CD4-positive, alpha-beta T cell treated with Interleukin-4 for 4 hours (primary cell): Measurements from ENCODE around the gene SCAMP1.
"Not testable (repeated sequence)": the region's sequence is repeated elsewhere in the genome, so short reads cannot be mapped to it uniquely, and the experiment has no call there.

Experiments used
- DNase-seq: peaks from one replicate; pipeline ENCODE4 v3.0.0-alpha.2; 2020

The SCAMP1 gene

DNA sequence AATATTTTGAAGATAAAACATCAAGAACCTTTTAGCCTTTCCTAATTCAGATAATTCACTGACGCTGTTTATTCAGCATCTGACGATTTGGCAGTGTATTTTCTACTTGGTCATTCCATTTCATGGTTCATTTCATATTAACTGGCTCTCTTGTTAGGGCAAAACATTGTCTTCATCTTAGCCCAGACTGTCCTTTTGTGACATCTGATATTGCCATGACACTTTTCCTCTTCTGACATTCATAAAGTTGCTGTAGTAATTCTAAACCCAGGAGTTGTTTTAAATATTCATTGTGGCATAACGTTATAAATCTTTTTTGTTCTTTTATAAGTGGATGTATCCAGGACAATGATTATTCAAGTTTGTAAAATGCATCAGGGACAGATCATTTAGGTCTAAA is 1.8 kb downstream of the SCAMP1 start:
- DNase-seq, result no peak

DNA sequence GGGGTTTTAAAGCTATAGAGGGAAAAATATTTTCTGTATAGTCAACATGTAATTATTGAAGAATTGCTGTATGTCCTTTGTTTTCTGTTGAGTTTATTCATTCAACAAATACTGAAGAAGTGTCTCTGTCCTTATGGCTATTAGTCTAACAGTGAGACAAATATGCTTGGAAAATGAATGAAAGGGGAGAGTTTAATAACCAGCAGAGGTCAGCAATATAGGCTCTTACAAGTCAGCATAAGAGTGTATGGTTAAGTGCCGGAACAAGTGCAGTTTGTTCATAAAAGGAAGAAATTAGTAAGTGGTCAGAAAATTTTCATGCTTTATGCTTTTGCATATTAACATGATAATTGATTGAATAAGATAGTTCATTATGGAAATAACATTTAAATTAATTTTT is 3.6 kb downstream of the SCAMP1 start:
- no peak for DNase-seq

DNA sequence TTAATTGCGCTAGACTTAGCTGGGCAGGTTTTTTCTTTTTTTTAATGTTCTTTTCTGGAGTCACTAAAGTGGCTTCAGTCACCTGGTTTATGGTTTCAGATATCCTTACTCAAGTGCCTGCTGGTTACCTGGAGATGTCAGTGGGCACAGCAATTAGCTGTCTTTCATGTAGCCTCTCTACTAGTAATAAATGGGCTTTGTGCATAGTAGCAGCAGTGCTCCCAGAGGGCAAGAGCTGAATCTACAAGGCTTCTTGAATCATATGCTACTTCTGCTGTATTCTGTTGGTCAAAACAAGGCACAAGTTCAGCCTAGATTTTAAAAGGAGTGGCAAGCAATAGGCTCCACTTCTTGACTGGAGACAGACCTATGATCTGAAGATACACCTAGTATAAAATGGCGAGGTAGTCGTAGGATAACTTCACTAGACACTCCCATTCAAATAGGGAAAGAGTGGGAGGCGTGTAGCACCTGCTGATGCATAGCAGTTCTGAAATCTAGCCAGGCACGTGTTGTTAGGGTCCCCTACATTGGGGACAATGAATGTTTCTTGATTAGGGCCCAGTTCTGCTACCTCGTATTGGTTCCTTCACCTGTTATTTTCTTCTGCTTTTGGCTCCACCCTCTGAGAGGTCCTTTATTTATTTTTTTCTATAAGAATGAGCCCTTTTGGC is 7.0 kb downstream of the SCAMP1 start:
- DNase-seq, result no peak

DNA sequence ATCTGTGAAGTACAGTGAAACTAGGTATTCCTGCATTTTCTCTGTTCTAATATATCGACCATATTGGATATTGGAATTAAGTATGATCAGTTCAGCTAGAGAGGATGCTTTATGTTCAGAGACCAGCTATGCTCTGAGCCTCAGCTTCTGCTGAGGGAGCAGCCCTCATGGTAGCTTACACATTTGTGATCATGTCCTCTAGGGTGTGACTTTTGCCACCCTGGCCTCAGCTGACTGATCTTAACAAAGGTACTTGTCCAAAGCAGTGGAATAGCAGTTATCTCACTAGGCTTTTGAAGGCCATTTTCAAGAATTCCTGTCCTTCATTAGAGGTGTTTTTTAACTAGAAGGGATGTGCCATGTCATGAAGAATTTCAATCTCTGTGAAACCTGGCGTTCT is 9.3 kb downstream of the SCAMP1 start:
- DNase-seq, result no peak

DNA sequence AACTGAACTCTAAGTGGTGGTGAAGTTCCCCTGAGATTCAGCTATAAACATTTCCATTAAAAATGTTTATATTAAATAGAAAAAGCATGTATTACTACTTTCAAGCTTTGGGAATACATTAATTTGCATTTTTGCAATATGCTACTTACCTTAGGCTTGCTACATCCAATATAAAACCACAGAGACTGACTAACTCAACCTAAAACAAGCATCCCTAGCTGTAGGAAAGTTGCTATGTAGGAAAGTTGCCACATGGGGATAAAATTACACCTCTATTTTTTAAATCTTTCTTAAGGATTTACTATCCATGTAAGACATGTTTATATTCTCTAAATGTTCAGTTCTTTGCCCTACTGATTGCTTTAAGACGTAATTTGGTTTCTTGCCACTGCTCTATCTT is 12.8 kb downstream of the SCAMP1 start:
- no peak for DNase-seq

DNA sequence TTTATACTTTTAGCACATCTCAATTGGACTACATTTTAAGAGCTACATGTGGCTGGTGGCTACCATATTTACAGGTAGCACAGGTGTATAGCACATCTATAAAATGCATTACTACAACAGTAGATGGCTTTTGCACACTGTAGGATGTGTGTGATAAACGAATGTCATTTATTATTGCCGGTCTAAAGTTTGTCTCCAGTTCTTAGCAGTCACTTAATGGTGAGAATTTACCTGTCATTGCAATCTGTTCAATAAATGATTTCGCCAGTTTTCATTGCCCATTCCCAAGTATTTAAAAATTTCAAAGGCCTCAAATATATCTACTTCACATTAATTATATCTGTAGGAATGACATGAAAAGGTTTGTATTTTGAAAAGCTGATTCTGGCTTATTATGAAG is 15.9 kb downstream of the SCAMP1 start:
- no peak for DNase-seq

DNA sequence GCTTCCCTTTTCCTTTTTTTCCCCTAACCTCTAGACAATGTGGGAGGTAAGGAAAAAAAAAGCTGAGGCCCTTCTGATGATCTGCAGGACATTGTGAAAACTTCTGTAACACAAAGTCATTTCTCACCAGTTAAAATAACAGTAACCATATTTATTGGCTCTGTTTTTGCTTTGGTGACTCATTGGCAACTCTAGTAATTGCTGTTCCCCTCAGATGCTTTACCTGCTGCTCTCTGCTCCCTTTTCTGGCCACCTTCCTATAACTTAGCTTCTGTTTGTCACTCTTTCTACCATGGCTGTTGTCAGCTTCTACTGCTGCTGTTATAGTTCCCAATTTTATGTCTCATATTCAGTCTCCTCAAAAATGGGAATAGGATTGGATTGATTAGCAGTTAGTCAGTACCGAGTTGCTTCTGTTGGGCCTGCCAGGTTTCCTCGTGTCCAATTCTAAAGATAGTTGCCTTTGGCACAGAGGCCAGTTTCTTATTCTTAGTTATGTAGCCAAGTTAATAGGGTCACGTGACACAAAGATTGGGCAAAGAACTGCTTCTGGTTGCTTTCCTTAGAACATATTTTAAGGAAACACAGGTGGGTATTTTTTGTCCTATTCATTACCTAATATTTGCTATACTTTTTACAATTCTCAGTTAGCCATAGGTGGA is 16.8 kb downstream of the SCAMP1 start:
- DNase-seq, result no peak

DNA sequence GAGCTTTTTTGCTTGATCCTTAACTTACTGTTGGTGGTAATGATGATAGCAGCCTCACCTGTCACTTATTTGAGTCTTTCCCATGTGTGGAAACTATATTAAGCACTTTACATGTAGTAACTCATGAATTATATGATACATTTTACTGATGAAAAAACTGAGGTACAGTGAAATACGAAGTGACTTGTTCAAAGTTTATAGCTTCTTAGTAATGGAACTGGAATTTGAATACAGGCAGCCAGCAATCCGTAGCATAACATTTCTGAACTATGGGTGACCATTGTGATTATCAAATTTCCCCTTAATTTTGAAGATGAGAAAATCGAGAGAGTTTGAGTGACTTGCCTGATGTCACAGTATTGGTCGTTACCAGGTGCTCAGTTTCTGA is 17.3 kb downstream of the SCAMP1 start:
- DNase-seq, result no peak

DNA sequence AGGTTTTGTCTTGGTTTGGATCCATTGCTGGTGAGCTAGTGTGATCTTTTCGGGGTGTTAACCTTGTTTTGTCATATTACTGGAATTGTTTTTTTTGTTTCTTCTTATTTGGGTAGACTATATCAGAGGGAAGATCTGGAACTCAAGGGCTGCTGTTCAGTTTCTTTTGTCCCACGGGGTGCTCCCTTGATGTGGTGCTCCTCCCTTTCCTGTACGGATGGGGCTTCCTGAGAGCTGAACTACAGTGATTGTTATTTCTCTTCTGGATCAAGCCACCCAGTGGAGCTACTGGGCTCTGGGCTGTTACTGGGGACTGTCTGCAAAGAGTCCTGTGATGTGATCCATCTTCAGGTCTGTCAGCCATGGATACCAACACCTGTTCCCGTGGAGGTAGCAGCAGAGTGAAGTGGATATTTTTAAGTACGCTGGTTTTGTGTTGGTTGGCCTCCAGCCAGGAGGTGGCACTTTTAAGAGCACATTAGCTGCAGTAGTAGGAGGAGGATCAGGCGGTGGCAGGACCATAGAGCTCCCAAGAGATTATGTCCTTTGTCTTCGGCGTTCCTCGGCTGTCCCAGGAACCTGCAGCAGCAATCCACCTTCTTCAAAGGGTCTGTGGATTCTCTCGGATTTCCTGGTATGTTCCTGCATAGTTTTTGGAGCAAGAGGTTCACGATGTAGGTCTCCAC is 27.2 kb downstream of the SCAMP1 start:
- DNase-seq, result no peak

DNA sequence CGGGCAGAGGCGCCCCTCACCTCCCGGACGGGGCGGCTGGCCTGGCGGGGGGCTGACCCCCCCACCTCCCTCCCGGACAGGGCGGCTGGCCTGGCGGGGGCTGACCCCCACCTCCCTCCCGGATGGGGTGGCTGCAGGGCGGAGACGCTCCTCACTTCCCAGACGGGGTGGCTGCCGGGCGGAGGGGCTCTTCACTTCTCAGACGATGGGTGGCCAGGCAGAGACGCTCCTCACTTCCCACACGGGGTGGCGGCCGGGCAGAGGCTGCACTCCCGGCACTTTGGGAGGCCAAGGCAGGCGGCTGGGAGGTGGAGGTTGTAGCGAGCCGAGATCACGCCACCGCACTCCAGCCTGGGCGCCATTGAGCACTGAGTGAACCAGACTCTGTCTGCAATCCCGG is 30.9 kb downstream of the SCAMP1 start:
- not testable (repeated sequence) for DNase-seq

DNA sequence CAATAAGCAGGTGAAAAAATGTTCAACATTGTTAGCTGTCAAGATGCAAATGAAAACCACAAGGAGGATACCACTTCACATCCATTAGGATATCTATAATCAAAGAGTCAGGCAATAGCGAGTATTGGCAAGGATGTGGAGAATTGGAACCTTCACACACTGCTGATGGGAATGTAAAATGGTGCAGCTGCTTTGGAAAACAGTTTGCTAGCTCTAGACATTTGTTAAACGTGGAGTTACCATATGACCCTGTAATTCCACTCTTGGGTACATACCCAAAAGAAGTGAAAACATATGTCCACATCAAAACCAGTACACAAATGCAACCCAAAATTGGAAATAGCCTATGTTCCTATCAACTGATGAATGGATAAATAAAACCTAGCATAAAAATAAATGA is 37.4 kb downstream of the SCAMP1 start:
- DNase-seq, result no peak

DNA sequence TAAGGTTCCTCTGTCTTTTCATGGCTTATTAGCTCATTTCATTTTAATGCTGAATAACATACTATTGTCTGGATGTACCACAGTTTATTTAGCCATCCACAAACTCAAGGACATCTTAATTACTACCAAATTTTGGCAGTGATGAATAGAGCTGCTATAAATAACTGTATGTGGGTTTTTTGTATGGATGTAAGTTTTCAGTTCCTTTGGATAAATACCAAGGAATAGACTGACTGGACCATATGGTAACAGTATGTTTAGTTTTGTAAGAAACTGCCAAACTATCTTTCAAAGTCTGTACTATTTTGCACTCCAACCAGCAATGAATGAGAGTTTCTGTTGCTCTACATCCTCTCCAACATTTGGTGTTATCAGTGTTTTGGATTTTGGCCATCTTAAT is 38.7 kb downstream of the SCAMP1 start:
- DNase-seq, result no peak

DNA sequence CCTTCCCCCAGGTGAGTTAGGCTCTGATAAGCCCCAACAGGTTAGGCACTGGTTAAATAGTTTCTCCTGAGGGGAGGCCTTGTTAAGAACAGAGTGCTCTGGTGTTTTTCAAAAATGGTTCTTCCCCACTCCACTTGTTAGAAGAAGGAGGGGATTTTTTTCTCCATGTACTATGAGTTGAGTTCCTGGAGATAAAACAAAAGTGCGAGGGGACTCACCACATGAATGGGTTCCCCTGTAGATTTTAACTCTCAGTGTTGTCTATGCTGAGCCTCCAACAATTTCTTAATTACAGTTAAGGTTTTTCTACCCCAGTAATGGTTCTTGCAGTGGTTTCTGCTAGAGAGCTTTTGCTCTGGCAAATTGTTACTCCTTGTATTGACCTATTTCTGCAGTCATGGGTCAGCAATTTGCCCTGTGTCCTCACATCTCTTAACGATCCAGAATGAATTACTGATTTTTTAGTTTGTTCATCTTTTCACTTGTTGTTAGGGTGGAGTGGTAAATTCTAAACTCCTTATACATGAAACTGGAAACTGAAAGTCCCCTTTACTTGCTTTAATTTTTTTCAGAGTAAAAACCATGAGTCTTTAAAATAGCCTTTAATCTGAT is 44.4 kb downstream of the SCAMP1 start:
- DNase-seq, result no peak

DNA sequence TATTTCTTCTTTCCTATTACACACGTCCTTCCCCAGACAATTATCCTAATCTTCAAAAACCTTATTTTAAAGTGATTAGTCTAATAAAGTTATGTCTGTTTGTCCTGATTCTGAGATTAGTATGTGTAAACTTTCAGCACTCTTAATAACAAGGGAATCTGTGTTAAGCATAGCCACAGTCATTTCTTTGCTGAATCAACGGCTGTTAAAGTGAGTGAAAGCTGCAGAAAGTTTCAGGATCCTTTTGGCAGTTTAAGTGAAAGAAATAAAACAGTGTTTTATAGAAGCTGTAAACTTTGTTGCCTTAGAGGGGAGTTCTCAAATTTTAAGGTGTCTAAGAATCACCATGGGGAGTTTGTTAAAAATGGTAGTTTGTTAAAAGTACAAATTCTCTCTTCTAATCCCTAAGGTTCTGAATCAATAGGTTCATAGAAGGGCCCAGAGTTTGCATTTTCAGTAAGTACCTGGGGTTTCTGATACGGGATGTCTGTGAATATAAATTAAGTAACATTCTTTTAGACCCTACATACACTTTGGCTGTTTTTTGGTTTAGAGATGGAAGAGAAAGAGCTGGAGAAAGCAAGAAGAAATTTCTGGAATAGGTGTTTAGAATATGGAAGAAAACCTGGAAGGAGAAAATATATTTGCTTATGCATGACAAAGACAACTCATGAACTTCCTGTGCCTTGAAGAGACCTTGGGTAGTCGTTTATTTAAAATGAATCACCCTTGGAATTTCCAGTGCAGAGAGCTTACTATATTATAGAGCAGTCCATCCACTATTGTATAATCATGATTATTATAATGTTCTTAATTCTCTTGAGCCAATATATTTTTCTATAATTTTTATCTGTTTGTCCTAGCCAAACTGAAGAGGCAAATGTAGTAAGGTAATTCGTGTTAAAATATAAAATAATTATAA is 45.7 kb downstream of the SCAMP1 start:
- no peak for DNase-seq

DNA sequence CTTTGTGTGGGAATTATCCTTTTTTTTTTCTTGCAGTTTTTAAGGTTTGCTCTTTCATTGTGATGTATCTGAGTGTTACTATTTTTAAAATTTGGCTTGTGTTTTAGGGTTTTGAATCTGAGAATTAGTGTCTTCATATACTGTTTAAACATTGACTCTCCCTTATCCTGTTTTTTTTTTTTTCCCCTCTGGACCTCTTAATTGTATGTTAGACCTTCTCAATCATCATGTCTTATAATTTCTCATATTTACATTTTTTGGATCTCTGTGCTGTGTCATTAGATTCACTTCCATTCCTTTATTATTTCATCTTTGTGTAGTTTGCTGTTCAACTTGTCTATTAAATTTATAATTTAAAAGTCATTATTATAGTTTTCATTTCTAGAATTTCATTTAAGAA is 47.0 kb downstream of the SCAMP1 start:
- no peak for DNase-seq

DNA sequence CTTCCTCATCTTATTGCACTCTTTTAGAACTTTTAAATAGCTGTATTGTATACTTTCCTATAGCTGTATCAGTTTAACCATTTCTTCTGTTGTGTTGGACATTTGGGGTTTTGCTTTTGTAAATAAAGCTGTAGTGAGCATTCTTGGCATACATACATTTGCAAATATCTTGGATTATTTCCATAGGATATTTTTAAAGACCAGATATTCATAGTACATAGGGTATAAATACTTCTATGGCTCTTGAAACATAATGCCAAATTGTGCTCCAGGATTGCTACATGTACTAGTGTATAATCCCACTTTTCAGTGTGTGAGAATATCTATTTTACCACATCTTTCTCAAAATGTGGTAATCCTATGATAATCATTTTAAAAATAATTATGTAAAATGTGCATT is 51.2 kb downstream of the SCAMP1 start:
- no peak for DNase-seq

DNA sequence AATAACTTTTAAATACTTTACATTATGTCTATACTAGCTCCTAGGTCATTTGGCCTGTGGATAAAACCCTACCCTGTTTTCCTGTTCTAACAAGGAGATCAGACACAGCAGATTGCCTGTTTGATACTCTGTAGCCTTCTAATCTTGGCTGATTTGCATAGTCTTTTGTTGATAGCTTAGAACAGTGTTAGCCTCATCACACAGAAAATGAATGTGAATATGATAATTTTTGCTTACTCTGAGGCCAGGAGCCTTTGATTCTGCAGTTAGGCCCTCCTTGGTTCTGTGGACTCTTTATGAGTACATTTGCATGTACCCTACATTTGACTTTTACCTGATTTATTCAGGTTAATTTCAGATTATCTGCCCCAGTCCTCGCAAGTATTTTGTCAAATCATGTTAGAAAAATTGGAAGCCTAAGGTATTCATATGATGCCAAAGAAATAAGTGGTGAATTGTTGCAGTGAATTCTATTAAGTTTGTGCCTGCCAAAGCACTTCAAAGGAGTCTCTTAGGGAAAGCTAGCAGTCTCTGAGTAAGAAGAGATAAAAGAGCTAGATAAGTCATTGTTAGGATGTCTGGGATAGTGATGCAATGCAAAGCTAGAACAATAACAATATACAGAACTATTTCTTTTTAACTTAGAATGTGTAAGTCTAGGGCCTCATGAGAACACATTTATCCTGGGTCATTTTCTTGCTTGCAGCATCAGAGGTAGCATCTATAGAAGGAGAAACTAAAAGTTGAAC is 56.4 kb downstream of the SCAMP1 start:
- no peak for DNase-seq

DNA sequence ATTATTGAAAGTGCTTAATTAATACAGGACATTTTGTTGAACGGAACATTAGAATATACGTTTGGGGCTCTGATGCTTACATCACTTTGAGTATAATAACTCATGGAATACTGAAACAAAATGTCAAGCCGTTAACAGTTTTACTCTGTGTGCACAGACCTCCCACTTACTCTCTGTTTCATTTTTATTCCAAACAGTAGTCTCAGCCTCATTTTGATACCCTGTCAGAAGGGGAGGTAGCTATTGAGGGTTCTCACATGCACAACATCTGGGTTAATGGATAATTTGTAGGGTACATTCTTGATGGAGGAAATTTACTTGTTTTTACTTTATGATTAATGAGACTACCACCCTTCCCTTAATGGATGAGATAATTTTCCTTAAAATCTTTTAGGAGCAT is 59.0 kb downstream of the SCAMP1 start:
- DNase-seq, result no peak

DNA sequence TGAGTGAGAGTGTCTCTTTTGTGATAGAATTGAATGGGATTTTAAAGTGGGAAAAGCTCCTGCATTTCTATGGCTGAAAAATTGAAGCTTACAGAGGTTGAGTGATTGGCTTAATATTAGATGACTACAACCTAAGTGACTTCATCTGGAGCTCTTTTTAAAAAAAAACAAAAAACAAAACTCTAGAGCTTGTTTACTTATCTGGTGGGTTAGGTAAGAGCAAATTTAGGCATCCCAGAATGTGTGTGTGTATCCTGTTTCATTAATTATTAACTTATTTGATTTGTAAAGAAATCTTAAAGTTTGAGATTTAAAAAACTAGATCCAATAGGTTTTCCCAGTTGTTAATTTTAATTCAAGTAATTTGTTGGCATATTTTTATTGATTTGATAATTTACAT is 60.1 kb downstream of the SCAMP1 start:
- DNase-seq, result no peak

DNA sequence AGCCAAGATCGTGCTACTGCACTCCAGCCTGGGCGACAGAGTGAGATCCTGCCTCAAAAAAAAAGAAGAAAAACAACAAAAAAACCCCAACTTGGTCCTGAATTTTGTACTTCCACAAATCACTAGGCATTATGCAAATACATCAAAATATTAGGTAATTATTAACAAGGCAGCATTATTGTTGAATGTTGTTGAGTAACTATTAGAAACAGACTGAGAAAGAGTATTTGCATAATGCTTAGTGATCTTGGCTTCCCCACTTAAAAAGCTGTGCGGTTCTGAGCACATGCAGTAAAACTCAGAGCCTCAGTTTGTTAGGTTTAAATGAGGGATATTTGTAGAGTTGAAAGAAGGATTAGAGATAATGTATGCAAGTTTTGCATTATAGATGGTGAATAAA is 64.2 kb downstream of the SCAMP1 start:
- DNase-seq, result no peak

DNA sequence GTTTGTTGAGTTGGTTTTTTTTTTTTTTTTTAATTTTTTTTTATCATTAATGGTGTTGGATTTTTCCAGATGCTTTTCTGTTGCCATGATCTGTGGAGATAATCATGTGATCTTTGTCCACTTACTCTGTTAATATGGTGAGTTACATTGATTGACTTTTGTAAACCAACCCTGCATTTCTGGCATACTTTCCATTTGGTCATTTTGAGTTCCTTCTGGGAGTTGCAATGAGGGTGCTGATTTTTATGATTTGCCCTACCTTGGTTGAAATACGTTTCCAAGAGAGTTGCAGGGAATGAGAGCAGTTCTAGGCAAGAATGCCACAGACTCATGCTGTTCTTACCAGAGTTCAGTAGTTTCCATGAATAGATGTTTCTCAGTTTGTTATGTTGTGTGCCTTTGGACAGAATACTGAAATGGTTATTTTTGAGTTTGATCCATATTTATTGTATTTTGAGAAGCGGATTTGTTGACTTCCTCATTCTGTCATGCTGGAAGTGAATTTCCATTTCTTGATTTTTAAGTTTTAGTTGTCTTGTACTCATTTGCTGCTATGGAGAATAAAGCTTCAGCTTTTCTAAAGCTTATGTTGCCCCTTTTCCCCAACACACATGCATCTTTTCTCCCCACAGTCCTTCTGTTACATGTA is 69.0 kb downstream of the SCAMP1 start:
- DNase-seq, result no peak

DNA sequence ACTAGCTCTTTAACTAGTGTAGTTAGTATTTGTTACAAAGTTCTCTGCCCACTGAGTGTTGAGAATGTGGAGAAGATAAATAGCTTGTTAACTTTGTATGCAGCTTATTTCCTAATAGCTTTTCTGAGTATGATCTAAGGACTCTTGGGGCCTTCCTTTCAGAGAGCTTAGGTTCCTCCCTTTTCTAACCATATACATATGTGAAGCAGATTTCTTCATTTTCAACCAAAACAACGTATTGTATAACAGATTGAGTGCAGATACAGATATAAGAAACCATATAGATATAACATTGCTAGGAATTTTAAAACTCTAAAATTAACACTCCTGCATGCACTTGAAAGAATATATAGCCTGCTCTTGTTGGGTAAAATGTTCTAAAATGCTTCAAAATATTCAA is 70.4 kb downstream of the SCAMP1 start:
- no peak for DNase-seq
